ENCODE results near the gene OPN4.

DNA sequence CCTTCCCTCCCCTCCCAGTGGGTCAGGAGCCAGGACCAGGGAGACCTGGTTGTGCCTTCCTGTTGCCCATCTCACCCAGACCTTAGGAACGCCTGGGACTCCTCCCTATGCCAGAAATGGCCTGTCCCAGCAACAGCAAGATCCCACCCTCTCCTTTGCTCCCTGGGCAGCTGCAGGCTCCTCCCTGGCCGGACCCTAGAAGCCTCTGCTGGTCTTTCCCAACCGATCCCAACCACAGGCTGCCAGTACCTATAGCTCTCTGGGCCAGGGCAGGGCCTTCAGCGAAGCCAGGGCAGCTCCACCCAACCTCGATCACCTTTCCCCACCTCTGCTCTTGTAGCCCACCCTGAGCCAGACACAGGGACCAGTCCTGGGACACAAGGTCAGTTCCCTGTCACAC is 35.9 kb downstream of the OPN4 start:
- TF ChIP-seq, protein P1, sequence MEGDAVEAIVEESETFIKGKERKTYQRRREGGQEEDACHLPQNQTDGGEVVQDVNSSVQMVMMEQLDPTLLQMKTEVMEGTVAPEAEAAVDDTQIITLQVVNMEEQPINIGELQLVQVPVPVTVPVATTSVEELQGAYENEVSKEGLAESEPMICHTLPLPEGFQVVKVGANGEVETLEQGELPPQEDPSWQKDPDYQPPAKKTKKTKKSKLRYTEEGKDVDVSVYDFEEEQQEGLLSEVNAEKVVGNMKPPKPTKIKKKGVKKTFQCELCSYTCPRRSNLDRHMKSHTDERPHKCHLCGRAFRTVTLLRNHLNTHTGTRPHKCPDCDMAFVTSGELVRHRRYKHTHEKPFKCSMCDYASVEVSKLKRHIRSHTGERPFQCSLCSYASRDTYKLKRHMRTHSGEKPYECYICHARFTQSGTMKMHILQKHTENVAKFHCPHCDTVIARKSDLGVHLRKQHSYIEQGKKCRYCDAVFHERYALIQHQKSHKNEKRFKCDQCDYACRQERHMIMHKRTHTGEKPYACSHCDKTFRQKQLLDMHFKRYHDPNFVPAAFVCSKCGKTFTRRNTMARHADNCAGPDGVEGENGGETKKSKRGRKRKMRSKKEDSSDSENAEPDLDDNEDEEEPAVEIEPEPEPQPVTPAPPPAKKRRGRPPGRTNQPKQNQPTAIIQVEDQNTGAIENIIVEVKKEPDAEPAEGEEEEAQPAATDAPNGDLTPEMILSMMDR (conservative IDR thresholded peaks at IDR 0.05; ENCODE audit: low read depth, low read length), result no peak
- no peak for TF ChIP-seq EZH2 (IDR thresholded peaks at IDR 0.05; ENCODE audit: borderline replicate concordance, low read depth, low read length, poor library complexity, severe bottlenecking)

Data from A673 (cell line).